Measurements from ENCODE around the gene ZNF678.
"Not testable (repeated sequence)": the region's sequence is repeated elsewhere in the genome, so short reads cannot be mapped to it uniquely, and the experiment has no call there.

The ZNF678 gene

GRCh38 chr1:227607336-227607898, 44.1 kb downstream of the ZNF678 start:
- DNase-seq: no peak

DNA sequence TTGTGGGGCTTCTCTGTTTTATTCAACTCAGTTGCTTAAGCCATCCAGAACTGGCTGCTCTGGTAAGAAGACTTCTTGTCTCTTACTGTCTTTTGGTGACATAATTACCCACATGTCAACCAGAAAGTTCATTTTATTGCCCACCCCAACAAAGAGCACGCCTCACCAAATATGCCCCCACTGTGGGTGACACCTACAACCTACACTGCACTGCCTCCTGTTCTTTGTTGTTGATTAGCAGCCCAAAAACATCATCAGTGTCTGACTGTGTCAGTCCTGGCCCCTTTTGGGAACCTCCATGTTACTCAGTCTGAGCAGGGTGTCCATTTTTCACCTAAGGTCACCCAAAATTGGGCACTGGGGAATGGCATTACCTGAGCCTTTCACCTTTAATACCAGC, 49.3 kb downstream of the ZNF678 start:
- DNase-seq: no peak

- no peak for DNase-seq
These were observed 50.2 kb downstream of the ZNF678 start for GRCh38 chr1:227613526-227613925.

DNA sequence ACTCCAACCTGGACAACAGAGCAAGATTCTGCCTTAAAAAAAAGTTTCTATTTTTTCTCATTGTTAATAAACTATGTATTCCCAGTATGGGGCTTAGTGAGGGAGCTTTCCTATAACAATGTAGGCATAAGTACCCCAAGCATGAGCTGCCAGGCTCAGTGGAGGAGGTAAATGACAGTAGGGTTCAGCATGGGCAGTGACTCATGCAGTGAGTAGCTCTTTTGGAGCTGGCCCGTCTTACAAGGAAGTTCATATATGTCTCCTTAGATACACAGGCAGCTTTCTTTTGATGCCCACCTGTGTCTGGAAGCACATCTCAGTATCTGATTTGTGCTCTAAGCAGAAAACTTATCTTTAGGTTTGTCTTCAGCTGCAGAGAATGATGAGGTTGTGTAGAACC, 57.9 kb downstream of the ZNF678 start:
- DNase-seq: no peak

- no peak for DNase-seq
These were observed 59.6 kb downstream of the ZNF678 start for GRCh38 chr1:227622739-227623475.

DNA sequence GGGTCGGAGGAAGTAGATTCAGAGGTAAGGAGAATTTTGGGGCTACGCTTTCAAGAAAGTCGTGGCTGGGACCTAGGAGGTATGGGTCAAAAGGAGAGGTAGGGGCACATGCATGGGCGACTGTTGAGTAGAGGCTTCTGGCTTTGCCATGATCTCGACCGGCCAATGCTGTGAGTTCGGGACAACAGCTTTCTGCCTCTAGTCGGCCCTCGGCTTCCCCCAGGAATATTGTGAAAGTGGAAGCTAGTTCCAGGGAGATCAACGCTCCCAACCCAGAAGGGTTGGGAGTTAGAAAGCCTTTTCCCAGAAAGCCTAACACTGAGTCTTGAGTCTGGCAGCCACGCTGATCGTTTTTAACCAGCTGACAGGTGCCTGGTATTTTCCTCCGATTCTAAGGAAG, 69.0 kb downstream of the ZNF678 start:
- DNase-seq: no peak

- no peak for DNase-seq
These were observed 72.2 kb downstream of the ZNF678 start for GRCh38 chr1:227635596-227635995.

GRCh38 chr1:227654431-227654830, 91.1 kb downstream of the ZNF678 start:
- DNase-seq: no peak

DNA sequence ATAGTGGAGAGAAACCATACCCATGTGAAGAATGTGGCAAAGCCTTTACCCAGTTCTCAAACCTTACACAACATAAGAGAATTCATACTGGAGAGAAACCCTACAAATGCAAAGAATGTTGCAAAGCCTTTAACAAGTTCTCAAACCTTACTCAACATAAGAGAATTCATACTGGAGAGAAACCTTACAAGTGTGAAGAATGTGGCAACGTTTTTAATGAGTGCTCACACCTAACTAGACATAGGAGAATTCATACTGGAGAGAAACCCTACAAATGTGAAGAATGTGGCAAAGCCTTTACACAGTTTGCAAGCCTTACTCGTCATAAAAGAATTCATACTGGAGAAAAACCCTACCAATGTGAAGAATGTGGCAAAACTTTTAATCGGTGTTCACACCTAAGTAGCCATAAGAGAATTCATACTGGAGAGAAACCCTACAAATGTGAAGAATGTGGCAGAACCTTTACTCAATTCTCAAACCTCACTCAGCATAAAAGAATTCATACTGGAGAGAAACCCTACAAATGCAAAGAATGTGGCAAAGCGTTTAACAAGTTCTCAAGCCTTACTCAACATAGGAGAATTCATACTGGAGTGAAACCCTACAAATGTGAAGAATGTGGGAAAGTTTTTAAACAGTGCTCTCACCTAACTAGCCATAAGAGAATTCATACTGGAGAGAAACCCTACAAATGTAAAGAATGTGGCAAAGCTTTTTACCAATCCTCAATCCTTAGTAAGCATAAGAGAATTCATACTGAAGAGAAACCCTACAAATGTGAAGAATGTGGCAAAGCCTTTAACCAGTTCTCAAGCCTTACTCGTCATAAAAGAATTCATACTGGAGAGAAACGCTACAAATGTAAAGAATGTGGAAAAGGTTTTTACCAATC, 91.7 kb downstream of the ZNF678 start:
- no peak for DNase-seq

GRCh38 chr1:227661495-227661894, 98.1 kb downstream of the ZNF678 start:
- no peak for DNase-seq

GRCh38 chr1:227662933-227663332, 99.6 kb downstream of the ZNF678 start:
- no peak for DNase-seq

- no peak for DNase-seq
These were observed 102.9 kb downstream of the ZNF678 start for GRCh38 chr1:227666286-227666685.

DNA sequence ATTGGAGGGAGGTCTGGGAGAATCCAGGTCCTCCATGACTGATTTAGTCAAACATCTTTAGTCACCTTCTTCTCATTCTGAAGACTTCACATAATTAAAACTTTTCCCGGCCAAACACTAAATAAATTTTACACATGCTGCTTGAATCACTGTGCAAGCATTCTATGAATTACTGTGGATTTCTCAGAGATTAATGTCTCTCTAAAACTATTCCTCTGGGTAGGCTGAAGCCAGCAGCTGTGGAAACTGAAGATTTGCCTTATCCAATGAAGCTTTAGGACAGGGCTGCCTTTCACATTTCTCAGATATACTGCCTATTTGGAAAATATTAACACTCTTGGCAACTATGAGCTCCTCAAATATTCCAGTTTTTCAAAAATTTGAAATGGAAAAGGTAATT, 110.1 kb downstream of the ZNF678 start:
- DNase-seq: no peak

DNA sequence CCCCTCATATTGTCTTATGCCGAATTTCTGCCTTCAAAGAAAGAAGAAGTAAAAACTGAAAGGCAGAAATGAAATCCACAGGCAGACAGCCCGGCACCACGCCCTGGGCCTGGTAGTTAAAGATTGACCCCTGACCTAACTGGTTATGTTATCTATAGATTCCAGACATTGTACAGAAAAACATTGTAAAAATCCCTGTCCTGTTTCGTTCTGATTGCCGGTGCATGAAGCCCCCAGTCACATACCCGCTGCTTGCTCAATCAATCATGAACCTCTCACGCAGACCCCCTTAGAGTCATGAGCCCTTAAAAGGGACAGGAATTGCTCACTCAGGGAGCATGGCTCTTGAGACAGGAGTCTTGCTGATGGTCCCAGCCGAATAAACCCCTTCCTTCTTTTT, 122.5 kb downstream of the ZNF678 start:
- DNase-seq: no peak

DNA sequence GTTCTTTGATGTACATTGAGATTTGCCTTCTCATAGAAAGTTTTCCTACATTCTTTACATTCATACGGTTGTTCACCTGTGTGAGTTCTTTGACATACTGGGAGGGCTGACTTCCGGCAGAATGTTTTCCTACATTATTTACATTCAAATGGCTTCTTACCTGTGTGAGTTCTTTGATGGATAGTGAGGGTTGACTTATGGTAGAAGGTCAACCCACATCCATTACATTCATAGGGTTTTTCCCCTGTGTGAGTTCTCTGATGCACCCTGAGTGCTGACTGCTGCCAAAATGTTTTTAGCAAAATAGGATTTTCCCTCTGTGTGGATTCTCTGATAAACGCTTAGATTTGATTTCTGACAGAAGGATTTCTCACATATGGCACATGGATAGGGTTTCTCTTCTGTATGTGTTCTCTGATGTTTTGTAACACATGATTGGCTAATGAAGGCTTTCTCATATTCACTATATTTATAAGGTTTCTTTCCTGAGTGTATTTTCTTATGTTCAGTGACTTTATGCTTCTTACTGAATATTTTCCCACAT, 134.0 kb downstream of the ZNF678 start:
- DNase-seq: no peak

- not testable (repeated sequence) for DNase-seq
These were observed 138.3 kb downstream of the ZNF678 start for GRCh38 chr1:227701631-227702030.

- DNase-seq: no peak
These were observed 144.5 kb downstream of the ZNF678 start for GRCh38 chr1:227707846-227708245.

DNA sequence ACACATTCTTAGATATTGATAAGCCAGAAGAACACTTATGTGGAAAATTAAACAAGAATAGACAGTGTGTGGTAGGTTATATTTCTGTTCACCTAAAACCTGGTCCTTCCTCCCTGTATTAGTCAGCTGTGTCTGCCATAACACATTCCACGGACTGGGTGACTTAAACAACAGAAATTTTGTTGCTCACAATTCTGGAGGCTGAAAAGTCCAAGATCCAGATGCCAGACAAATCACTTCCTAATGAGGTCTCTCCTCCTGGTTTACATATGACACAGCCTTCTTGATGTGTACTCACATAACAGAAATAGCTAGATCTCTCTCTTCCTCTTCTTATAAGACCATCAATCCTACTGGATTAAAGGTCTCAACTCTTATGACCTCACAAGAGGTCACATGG, 146.1 kb downstream of the ZNF678 start:
- DNase-seq: no peak

GRCh38 chr1:227710474-227710873, 147.1 kb downstream of the ZNF678 start:
- DNase-seq: not testable (repeated sequence)

- DNase-seq: no peak
These were observed 149.3 kb downstream of the ZNF678 start for GRCh38 chr1:227712648-227713047.

GRCh38 chr1:227718932-227719331, 155.6 kb downstream of the ZNF678 start:
- DNase-seq: no peak

- DNase-seq: no peak
These were observed 160.1 kb downstream of the ZNF678 start for GRCh38 chr1:227723474-227723873.

- DNase-seq: no peak
These were observed 161.7 kb downstream of the ZNF678 start for GRCh38 chr1:227725046-227725445.

- DNase-seq: no peak
These were observed 163.0 kb downstream of the ZNF678 start for GRCh38 chr1:227726318-227726717.

All from right hindlimb (tissue), 1 donor.